Endothelial cell (in vitro differentiated cells): Measurements from ENCODE around the gene TECPR1. TPM values are rescaled to one million over a fixed set of nuclear protein-coding genes. Genes with fewer than 3 reads are reported as not detected.

Experiments used
- DNase-seq: peaks from one replicate; pipeline ENCODE4 v3.0.0; 2021; ENCODE audit warnings: low spot score
- H3K27ac Mint-ChIP-seq: one replicate; pipeline ENCODE4 v1.8.0; 2021; ENCODE audit warnings: mixed read lengths, inconsistent platforms; ENCODE audit not compliant: unreplicated experiment
- H3K27me3 Mint-ChIP-seq: one replicate; pipeline ENCODE4 v1.8.0; 2021; ENCODE audit warnings: mild to moderate bottlenecking, moderate library complexity, mixed read lengths, inconsistent platforms; ENCODE audit not compliant: unreplicated experiment
- H3K36me3 Mint-ChIP-seq: one replicate; pipeline ENCODE4 v1.8.0; 2021; ENCODE audit warnings: mild to moderate bottlenecking, low read depth, mixed read lengths, inconsistent platforms; ENCODE audit not compliant: unreplicated experiment
- H3K4me1 Mint-ChIP-seq: one replicate; pipeline ENCODE4 v1.8.0; 2021; ENCODE audit warnings: mild to moderate bottlenecking, mixed read lengths, inconsistent platforms; ENCODE audit not compliant: unreplicated experiment
- H3K4me3 Mint-ChIP-seq: one replicate; pipeline ENCODE4 v1.8.0; 2021; ENCODE audit warnings: mild to moderate bottlenecking, mixed read lengths, inconsistent platforms; ENCODE audit not compliant: unreplicated experiment
- H3K9me3 Mint-ChIP-seq: one replicate; pipeline ENCODE4 v1.8.0; 2021; ENCODE audit warnings: mixed read lengths, inconsistent platforms; ENCODE audit not compliant: unreplicated experiment
- total RNA-seq: library from RNA; stranded (reverse); fragmentation: NEBNext Ultra II Directional; extraction: Animal tissue kit (Norgen Biotek cat#: 25700); gene quantifications from one replicate; pipeline ENCODE4 v1.2.1, GENCODE V29; 2021; ENCODE audit not compliant: unreplicated experiment
- TF ChIP-seq, protein P1 (sequence below): fragments of 200-600 bp; sonication (generic); IDR thresholded peaks from one replicate; pipeline ENCODE4 v1.5.0; 2021; ENCODE audit warnings: antibody characterized with exemption; ENCODE audit not compliant: unreplicated experiment

Gene TECPR1
- total RNA-seq, 1 donor from 2014 or later = 129 TPM

DNA sequence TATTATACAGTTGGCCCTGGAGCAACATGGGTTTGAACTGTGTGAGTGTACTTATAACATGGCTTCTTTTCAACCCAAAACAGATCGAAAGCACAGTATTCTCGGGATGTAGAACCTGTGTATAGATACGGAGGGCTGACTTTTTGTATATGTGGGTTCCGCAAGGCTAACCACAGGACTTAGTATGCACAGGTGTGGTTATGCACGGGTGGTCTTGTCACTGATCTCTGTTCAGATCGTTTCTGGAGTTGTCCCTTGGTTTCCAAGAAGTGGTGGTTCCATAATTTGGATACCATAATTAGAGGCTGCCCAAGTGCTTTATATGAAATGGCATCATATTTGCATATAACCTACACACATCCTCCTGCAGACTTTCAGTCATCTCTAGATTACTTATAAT lies 51.7 kb downstream of the TECPR1 start:
- Mint-ChIP-seq H3K27me3 (peaks cover 2% of the 10 kb centered on the region), H3K36me3 (peaks cover 4% of the 10 kb centered on the region), H3K27ac (no peak overlapping the region), H3K9me3 (no peaks in the 10 kb centered on the region), H3K4me3 (no peak overlapping the region), H3K4me1 (no peaks in the 10 kb centered on the region)
- no peak for DNase-seq
- TF ChIP-seq, protein P1, sequence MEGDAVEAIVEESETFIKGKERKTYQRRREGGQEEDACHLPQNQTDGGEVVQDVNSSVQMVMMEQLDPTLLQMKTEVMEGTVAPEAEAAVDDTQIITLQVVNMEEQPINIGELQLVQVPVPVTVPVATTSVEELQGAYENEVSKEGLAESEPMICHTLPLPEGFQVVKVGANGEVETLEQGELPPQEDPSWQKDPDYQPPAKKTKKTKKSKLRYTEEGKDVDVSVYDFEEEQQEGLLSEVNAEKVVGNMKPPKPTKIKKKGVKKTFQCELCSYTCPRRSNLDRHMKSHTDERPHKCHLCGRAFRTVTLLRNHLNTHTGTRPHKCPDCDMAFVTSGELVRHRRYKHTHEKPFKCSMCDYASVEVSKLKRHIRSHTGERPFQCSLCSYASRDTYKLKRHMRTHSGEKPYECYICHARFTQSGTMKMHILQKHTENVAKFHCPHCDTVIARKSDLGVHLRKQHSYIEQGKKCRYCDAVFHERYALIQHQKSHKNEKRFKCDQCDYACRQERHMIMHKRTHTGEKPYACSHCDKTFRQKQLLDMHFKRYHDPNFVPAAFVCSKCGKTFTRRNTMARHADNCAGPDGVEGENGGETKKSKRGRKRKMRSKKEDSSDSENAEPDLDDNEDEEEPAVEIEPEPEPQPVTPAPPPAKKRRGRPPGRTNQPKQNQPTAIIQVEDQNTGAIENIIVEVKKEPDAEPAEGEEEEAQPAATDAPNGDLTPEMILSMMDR = no peak

DNA sequence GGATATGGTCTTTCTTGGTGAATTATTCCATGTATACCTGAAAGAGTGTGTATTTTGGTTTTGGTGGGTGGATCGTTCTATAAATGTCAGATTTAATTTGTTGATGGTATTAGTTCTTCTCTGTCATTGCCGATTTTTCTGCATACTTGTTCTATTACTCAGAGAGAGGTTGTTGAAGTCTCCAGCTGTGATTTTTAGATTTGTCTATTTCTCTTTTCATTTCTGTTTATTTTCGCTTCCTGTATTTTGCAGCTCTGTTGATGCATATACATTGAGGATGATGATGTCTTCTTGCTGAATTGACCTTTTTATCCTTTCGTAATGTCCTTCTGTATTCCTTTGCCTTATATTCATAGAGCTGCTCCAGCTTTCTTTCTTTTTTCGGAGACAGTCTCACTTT lies 52.9 kb downstream of the TECPR1 start:
- no peaks in the 10 kb centered on the region for H3K9me3 Mint-ChIP-seq
- peaks cover 13% of the 10 kb centered on the region for H3K36me3 Mint-ChIP-seq
- TF ChIP-seq, protein P1 = no peak
- H3K27me3 Mint-ChIP-seq = peaks cover 2% of the 10 kb centered on the region
- no peak overlapping the region for H3K4me3 Mint-ChIP-seq
- no peak for DNase-seq
- no peak overlapping the region for H3K27ac Mint-ChIP-seq
- no peaks in the 10 kb centered on the region for H3K4me1 Mint-ChIP-seq

DNA sequence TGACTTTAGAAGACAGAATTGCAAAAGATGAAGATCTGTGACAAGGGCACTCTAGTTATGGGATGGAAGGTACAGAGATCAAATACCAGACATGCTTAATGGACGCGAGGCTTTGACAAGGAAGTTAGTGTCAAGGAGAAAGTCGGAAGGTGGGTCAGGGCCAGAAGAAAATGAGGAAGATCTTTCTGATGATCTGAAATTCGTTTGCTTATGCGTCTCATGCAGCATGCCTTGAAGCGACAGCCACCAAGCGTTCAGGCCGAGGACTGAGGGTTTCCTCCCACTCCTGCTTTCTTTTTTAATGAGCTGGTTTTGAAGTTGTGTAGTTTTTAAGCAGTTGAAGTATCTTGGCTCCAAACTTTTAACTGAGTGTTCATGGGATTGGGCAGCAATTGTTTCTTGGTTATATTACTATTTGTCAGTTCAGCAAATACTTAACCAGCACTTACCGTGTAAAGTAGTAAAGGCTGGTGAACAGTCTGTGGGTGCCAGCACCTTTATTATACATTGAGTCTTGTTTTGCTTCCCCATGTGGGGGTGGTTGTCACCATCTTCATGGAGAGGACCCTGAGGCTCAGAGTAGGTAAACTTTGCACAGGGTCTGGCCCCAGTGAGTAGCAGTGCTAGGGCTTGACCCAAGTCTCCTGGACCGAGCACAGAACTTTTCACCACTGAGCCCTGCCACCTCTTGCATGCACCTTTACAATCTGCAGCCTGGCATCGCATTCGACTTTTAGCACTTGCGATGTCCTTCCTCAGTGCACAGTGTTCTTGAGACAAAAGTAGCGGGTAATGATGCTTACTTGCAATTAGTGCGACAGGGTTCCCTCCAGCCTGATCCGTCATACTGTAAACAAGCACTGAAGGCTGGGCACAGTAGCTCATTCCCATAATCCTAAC lies 55.1 kb downstream of the TECPR1 start:
- TF ChIP-seq, protein P1 = no peak
- Mint-ChIP-seq H3K36me3 (peaks cover 24% of the 10 kb centered on the region), H3K4me1 (no peaks in the 10 kb centered on the region), H3K27ac (no peak overlapping the region), H3K4me3 (peak overlapping the region; percentile 63), H3K27me3 (peaks cover 2% of the 10 kb centered on the region), H3K9me3 (no peaks in the 10 kb centered on the region)
- no peak for DNase-seq

DNA sequence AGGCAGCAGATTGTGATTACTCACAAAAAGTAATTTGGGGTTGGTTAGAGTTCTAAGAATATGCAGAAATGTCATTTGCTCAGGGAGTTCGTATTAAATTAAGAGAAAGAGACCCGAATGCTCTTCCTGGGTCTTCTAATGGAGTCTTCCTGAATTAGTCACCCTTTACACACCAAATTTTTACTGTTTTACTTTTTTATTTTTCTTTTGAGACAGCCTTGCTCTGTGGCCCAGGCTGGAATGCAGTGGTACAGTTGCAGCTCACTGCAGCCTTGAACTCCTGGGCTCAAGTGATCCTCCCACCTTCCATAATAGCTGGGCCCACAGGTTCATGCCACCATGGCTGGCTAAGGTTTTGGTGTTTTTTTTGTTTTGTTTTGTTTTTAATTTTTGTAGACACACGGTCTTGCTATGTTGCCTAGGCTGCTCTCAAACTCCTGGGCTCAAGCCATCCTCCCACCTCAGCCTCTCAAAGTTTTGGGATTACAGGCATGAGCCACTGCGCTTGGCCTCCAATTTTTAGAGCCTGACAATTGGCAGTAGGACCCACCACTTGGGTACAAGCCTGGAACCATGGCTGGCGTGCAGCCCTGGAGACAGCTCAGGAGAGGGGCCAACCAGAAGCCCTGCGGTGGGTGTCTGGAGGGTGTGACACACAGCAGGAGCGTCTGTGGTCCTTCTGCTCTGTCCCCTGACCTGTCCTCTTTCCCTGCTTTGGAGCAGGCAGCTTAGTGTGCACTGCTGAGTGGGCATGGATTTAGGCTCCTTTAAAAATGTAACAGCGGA lies 57.2 kb downstream of the TECPR1 start:
- DNase-seq = no peak
- H3K27ac Mint-ChIP-seq = no peak overlapping the region
- H3K27me3 Mint-ChIP-seq = peaks cover 2% of the 10 kb centered on the region
- TF ChIP-seq, protein P1 = no peak
- peak overlapping the region; percentile 47 for H3K4me3 Mint-ChIP-seq
- peaks cover 24% of the 10 kb centered on the region for H3K36me3 Mint-ChIP-seq
- no peaks in the 10 kb centered on the region for H3K9me3 Mint-ChIP-seq
- H3K4me1 Mint-ChIP-seq = peaks cover under 1% of the 10 kb centered on the region
